Right renal cortex interstitium (tissue), 3 donors: ENCODE data around the gene MIS18A. TPM values are rescaled to one million over a fixed set of nuclear protein-coding genes. Genes with fewer than 3 reads are reported as not detected.
A peak's percentile ranks its signal among the peaks of the same experiment; 100 is the strongest.
"Not testable (repeated sequence)": the region's sequence is repeated elsewhere in the genome, so short reads cannot be mapped to it uniquely, and the experiment has no call there.

ENCODE experiments used
- DNase-seq, 3 donors: peaks; one replicate each; pipeline ENCODE4 v3.0.0-alpha.2; 2013; ENCODE audit warnings: low read depth in 3 of 3, low spot score in 2 of 3
- polyA plus RNA-seq, 3 donors: library from polyadenylated mRNA; unstranded; fragments of 120-200 nt; gene quantifications; one replicate each; pipeline ENCODE4 v1.2.1, GENCODE V29; 2013; ENCODE audit not compliant: insufficient read length in 3 of 3

MIS18A gene
- polyA plus RNA-seq, 3 donors, result 23.4 to 25.3 (median 24.1) TPM

- DNase-seq, result no peak
These were observed 27.4 kb upstream of the MIS18A start for GRCh38 chr21:32306021-32306780.

- DNase-seq, result no peak
These were observed 26.1 kb upstream of the MIS18A start for GRCh38 chr21:32304998-32305397.

- DNase-seq, result no peak
These were observed 24.5 kb upstream of the MIS18A start for GRCh38 chr21:32303385-32303784.

- no peak for DNase-seq
These were observed 23.7 kb upstream of the MIS18A start for GRCh38 chr21:32302560-32302959.

GRCh38 chr21:32301596-32301995 is 22.7 kb upstream of the MIS18A start:
- no peak for DNase-seq

DNA sequence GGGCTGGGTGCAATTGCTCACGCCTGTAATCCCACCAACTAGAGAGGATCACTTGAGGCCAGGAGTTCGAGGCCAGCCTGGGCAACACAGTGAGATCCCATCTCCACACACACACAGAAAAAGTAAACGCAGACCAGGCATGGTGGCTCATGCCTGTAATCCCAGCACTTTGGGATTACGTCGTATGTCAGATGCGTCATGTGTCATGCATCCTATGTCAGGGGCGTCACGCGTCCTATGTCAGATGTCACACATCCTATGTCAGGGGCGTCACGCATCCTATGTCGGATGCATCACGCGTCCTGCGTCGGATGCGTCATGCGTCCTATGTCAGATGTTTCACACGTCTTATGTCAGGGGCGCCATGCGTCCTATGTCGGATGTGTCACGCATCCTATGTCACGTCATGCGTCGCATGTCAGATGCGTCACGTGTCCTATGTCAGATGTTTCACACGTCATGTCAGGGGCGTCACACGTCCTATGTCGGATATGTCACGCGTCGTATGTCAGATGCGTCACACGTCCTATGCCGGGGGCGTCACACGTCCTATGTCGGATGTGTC is 21.4 kb upstream of the MIS18A start:
- no peak for DNase-seq

GRCh38 chr21:32299695-32300094 is 20.8 kb upstream of the MIS18A start:
- no peak for DNase-seq

- DNase-seq, result no peak
These were observed 19.8 kb upstream of the MIS18A start, which contains the start of gene MRAP for GRCh38 chr21:32298658-32299081. Gene MRAP, plus strand, starts transcription at chr21:32298855. Its CDS starts 117 bp downstream, at chr21:32298972.

- no peak for DNase-seq
These were observed 19.3 kb upstream of the MIS18A start for GRCh38 chr21:32298148-32298559.

- DNase-seq, result no peak
These were observed 18.6 kb upstream of the MIS18A start for GRCh38 chr21:32297449-32297848.

GRCh38 chr21:32285476-32285875 is 6.6 kb upstream of the MIS18A start:
- DNase-seq, result no peak

- no peak for DNase-seq
These were observed 4.1 kb upstream of the MIS18A start for GRCh38 chr21:32282992-32283391.

- no peak for DNase-seq
These were observed 2.7 kb upstream of the MIS18A start for GRCh38 chr21:32281531-32281930.

DNA sequence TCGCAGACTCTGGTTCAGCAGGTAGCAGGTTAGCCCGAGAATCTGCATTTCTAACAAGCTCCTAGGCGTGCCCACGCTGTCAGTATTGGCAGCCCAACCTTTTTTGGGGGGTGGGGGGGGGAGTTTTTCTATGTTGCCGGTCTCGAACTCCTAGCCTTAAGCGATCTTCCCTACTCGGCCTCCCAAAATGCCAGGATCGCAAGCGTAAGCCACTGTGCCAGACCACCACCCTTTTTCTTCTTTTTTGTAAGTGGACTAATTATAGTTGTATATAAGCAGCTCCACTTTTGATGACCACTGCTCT is 480 bp upstream of the MIS18A start:
- DNase-seq, result no peak

- DNase-seq, result peak in 1 of 3 donors; percentile 1
These were observed 746 bp downstream of the MIS18A start for GRCh38 chr21:32278103-32278502.

DNA sequence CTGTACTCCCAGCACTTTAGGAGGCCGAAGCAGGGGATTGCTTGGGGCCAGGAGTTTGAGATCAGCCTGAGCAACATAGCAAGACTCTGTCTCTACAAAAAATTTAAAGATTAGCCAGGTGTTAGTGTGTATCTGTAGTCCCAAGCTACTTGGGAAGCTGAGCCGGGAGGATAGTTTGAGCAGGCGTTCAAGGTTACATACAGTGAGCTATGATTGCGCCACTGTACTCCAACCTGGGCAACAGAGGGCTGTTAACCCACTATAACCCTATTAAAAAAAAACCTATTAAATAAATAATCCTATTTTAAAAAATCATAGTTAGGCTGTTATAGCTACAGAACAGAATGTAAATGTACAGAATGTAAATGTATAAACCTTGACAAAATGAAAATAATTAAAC is 2.2 kb downstream of the MIS18A start:
- no peak for DNase-seq

DNA sequence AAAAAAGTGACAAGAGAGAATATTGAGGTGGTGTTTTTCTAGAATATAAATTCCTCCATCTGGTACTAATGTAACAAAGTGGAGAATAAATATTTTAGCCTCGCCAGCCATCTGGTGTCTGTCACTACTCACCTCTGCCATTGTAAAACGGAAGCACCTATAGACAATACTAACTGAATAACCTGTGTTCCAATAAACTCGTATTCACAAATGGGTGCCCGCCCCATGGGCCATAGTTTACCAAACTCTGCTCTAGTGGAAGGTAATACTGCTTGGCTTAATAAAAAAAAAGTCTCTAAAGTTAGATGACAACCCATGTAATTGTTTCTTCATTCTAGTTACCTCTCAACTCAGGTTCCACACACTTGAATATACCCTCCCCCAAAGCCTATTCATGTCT is 8.1 kb downstream of the MIS18A start:
- DNase-seq, result no peak

GRCh38 chr21:32265321-32265720 is 13.5 kb downstream of the MIS18A start:
- DNase-seq, result not testable (repeated sequence)

DNA sequence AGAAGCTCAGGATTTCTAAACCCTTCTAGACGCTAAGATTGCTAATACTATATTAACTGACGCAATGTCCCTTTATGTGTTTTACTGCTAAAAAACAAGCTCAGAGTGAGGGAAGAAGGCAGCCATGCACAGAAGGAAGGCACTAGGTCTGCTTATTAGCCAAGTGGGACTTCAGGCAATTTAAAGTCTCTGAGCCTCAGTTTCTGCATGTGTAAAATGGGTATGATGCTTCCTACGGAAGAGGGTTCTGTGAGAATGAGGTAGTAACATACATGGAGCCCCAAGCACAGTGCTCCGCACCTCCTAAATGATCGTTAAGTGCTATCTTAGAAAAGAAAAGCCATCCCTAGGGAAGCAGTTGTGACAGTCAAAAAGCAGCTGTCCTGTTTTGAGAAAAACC is 16.9 kb downstream of the MIS18A start:
- no peak for DNase-seq

DNA sequence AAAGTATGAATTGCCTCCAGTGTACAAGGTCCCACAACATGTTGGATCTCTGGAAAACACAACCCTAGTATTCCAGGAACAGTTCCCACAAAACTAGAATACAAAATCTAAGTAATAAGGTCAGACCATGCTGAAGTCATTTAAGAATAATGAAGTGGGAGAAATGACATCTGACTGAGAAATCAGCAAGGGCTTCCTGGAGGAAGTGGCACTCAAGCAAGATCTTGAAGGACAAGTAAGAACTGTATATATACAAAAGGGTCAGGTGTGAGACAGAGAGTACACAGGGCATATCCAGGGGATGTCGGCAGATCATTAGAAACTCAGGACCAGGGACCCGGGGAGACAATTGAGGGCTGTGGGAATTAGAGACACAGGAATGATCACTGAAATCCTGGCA is 18.7 kb downstream of the MIS18A start:
- no peak for DNase-seq

- not testable (repeated sequence) for DNase-seq
These were observed 20.1 kb downstream of the MIS18A start for GRCh38 chr21:32258786-32259048.

GRCh38 chr21:32257962-32258785 is 20.7 kb downstream of the MIS18A start:
- DNase-seq, result peak in 1 of 3 donors; percentile 76
